ENCODE measurements around the gene NHERF1. TPM values are rescaled to one million over a fixed set of nuclear protein-coding genes. Genes with fewer than 3 reads are reported as not detected.

Gene NHERF1
- total RNA-seq, 1 donor: 22.1 TPM

- Histone ChIP-seq H3K4me3 (ENCODE audit: insufficient read depth, low read length) (no peak overlapping the region), H3K27me3 (ENCODE audit: insufficient read depth, low read length) (no peaks in the 10 kb centered on the region), H3K4me1 (ENCODE audit: insufficient read depth, low read length) (no peaks in the 10 kb centered on the region), H4K20me1 (ENCODE audit: insufficient read depth, low read length) (no peaks in the 10 kb centered on the region), H3K79me2 (ENCODE audit: insufficient read depth, low read length) (no peaks in the 10 kb centered on the region), H3K4me2 (ENCODE audit: insufficient read depth, low read length) (no peak overlapping the region), H2AFZ (ENCODE audit: low read length) (no peak overlapping the region), H3K27ac (ENCODE audit: low read depth, low read length) (no peak overlapping the region), H3K9me3 (ENCODE audit: low read depth, low read length) (no peaks in the 10 kb centered on the region), H3K36me3 (ENCODE audit: insufficient read depth, low read length) (no peaks in the 10 kb centered on the region)
- no peak for TF ChIP-seq CTCF (IDR thresholded peaks at IDR 0.05; ENCODE audit: extremely low read depth, low read depth, low read length)
- no peak for DNase-seq (ENCODE audit: insufficient read length, low spot score, missing footprints)
Observed at GRCh38 chr17:74723891-74724290, 24.5 kb upstream of the NHERF1 start.

DNA sequence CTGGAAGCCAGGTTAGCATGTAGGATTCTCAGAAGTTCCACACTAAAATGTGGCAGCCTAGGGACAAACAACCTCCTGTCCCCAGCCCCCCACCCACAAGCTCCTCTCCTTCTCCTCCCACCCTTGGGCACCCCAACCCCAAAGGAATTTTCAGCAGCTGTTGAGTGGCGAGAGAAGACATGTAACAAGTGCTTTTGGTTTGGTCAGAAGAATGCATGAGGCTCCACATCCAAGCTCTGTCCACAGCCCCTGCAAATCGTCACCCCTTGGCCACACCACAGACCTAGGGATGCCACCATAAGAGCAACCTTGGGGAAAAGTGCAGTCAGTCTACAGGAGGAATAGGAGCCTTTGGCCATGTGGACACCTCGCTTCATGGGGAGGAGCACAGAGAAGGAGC is 23.3 kb upstream of the NHERF1 start:
- Histone ChIP-seq H4K20me1 (ENCODE audit: insufficient read depth, low read length) (no peaks in the 10 kb centered on the region), H2AFZ (ENCODE audit: low read length) (no peak overlapping the region), H3K36me3 (ENCODE audit: insufficient read depth, low read length) (no peaks in the 10 kb centered on the region), H3K27ac (ENCODE audit: low read depth, low read length) (no peak overlapping the region), H3K27me3 (ENCODE audit: insufficient read depth, low read length) (no peaks in the 10 kb centered on the region), H3K4me1 (ENCODE audit: insufficient read depth, low read length) (no peaks in the 10 kb centered on the region), H3K4me2 (ENCODE audit: insufficient read depth, low read length) (no peak overlapping the region), H3K79me2 (ENCODE audit: insufficient read depth, low read length) (no peaks in the 10 kb centered on the region), H3K9me3 (ENCODE audit: low read depth, low read length) (no peaks in the 10 kb centered on the region), H3K4me3 (ENCODE audit: insufficient read depth, low read length) (no peak overlapping the region)
- no peak for TF ChIP-seq CTCF (IDR thresholded peaks at IDR 0.05; ENCODE audit: extremely low read depth, low read depth, low read length)
- DNase-seq (ENCODE audit: insufficient read length, low spot score, missing footprints): no peak

GRCh38 chr17:74728033-74728701 is 20.3 kb upstream of the NHERF1 start:
- Histone ChIP-seq H3K4me2 (ENCODE audit: insufficient read depth, low read length) (no peak overlapping the region), H3K4me1 (ENCODE audit: insufficient read depth, low read length) (no peaks in the 10 kb centered on the region), H3K9me3 (ENCODE audit: low read depth, low read length) (no peaks in the 10 kb centered on the region), H4K20me1 (ENCODE audit: insufficient read depth, low read length) (no peaks in the 10 kb centered on the region), H2AFZ (ENCODE audit: low read length) (no peak overlapping the region), H3K27me3 (ENCODE audit: insufficient read depth, low read length) (peaks cover 2% of the 10 kb centered on the region), H3K4me3 (ENCODE audit: insufficient read depth, low read length) (no peak overlapping the region), H3K36me3 (ENCODE audit: insufficient read depth, low read length) (no peaks in the 10 kb centered on the region), H3K79me2 (ENCODE audit: insufficient read depth, low read length) (no peaks in the 10 kb centered on the region), H3K27ac (ENCODE audit: low read depth, low read length) (no peak overlapping the region)
- peak; percentile 11 for DNase-seq (ENCODE audit: insufficient read length, low spot score, missing footprints)
- no peak for TF ChIP-seq CTCF (IDR thresholded peaks at IDR 0.05; ENCODE audit: extremely low read depth, low read depth, low read length)

DNA sequence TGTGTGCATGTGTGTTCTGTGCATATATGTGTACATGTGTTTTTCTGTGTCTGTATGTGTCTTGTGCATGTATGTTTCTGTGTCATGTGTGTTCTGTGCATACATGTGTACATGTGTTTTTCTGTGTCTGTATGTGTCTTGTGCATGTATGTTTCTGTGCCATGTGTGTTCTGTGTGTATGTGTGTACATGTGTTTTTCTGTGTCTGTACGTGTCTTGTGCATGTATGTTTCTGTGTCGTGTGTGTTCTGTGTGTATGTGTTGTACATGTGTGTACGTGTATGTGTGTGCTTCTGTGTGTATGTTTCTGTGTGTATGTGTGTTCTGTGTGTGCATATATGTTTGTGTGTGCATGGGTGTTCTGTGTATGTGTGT is 19.7 kb upstream of the NHERF1 start:
- no peak overlapping the region for H2AFZ ChIP-seq (ENCODE audit: low read length)
- no peak overlapping the region for H3K27ac ChIP-seq (ENCODE audit: low read depth, low read length)
- no peak for DNase-seq (ENCODE audit: insufficient read length, low spot score, missing footprints)
- H4K20me1 ChIP-seq (ENCODE audit: insufficient read depth, low read length): no peaks in the 10 kb centered on the region
- H3K9me3 ChIP-seq (ENCODE audit: low read depth, low read length): no peaks in the 10 kb centered on the region
- H3K27me3 ChIP-seq (ENCODE audit: insufficient read depth, low read length): peaks cover 6% of the 10 kb centered on the region
- no peaks in the 10 kb centered on the region for H3K79me2 ChIP-seq (ENCODE audit: insufficient read depth, low read length)
- no peak overlapping the region for H3K4me2 ChIP-seq (ENCODE audit: insufficient read depth, low read length)
- H3K4me1 ChIP-seq (ENCODE audit: insufficient read depth, low read length): no peaks in the 10 kb centered on the region
- no peak overlapping the region for H3K4me3 ChIP-seq (ENCODE audit: insufficient read depth, low read length)
- no peak for TF ChIP-seq CTCF (IDR thresholded peaks at IDR 0.05; ENCODE audit: extremely low read depth, low read depth, low read length)
- H3K36me3 ChIP-seq (ENCODE audit: insufficient read depth, low read length): no peaks in the 10 kb centered on the region
